ENCODE data around the gene AMOT. TPM values are rescaled to one million over a fixed set of nuclear protein-coding genes. Genes with fewer than 3 reads are reported as not detected.

The AMOT gene
- total and polyA plus RNA-seq, 2 donors, result 3.8 to 8.3 TPM

GRCh38 chrX:112816908-112817307 lies 23.7 kb downstream of the AMOT start:
- Histone ChIP-seq H3K4me1 (ENCODE audit: control insufficient read depth in 2 of 2, insufficient read depth in 2 of 2, low read length in 2 of 2) (peaks cover 0 to 3% of the 10 kb centered on the region in 2 donors), H3K36me3 (ENCODE audit: control insufficient read depth in 2 of 2, insufficient read depth in 2 of 2, low read length in 1 of 2) (no peaks in the 10 kb centered on the region), H3K4me3 (ENCODE audit: low read length in 2 of 2) (no peak overlapping the region), H3K27me3 (ENCODE audit: control insufficient read depth in 2 of 2, insufficient read depth in 1 of 2, low read length in 1 of 2) (no peaks in the 10 kb centered on the region), H3K27ac (ENCODE audit: low read depth in 1 of 2, low read length in 1 of 2) (no peak overlapping the region), H3K9me3 (ENCODE audit: control insufficient read depth in 2 of 2, insufficient read depth in 1 of 2, low read length in 1 of 2) (no peaks in the 10 kb centered on the region)
- DNase-seq (ENCODE audit: low read depth in 6 of 9, low spot score in 9 of 9), result no peak
- 95% methylated on average over 2 of the region's 2 CpGs for WGBS

DNA sequence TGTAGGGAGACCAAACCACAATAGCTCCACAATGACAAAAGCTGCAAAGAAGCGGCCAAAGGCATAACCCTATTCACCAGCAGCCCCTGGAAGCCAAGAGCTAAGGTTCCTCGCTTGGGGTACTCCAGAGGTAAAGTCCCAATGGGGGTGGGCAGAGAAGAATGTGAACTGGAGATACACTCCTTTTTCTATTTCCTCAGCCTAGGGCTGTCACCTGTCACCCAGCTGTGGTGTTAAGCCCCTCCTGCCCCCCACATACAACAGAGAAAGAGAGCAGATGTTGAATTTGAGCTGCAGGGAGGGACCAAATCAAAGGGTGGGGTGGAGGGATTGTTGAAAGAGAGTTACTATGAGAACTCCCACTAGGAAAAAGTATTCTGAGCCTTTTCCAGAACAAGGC lies 26.1 kb downstream of the AMOT start:
- no peaks in the 10 kb centered on the region for H3K9me3 ChIP-seq (ENCODE audit: control insufficient read depth in 2 of 2, insufficient read depth in 1 of 2, low read length in 1 of 2)
- no peak overlapping the region for H3K27ac ChIP-seq (ENCODE audit: low read depth in 1 of 2, low read length in 1 of 2)
- H3K4me3 ChIP-seq (ENCODE audit: low read length in 2 of 2), result no peak overlapping the region
- no peaks in the 10 kb centered on the region for H3K27me3 ChIP-seq (ENCODE audit: control insufficient read depth in 2 of 2, insufficient read depth in 1 of 2, low read length in 1 of 2)
- H3K36me3 ChIP-seq (ENCODE audit: control insufficient read depth in 2 of 2, insufficient read depth in 2 of 2, low read length in 1 of 2), result no peaks in the 10 kb centered on the region
- no peak for DNase-seq (ENCODE audit: low read depth in 6 of 9, low spot score in 9 of 9)
- WGBS, result 94% methylated on average over 2 of the region's 2 CpGs
- H3K4me1 ChIP-seq (ENCODE audit: control insufficient read depth in 2 of 2, insufficient read depth in 2 of 2, low read length in 2 of 2), result peaks cover 0 to 3% of the 10 kb centered on the region in 2 donors

DNA sequence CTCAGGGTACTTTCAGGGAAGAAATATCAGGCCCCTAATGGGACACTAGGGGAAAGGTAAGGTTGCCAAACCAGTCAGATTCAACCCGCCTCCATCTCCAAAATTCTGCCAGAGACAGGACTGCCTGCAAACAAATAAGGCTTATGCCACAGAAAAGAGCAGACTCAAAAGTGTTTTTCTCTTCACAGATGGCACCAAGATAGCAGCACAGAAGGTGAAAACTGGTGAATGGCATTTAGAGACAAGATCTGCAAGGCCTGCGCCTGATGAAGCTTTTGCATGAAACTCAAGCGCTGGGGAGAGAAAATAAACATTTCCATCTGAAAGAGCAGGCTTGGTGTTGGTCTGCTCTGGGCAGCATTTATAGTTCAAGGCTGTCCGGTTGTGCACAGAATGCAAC lies 27.9 kb downstream of the AMOT start:
- over 99% methylated on average over 4 of the region's 4 CpGs for WGBS
- Histone ChIP-seq H3K4me1 (ENCODE audit: control insufficient read depth in 2 of 2, insufficient read depth in 2 of 2, low read length in 2 of 2) (no peaks in the 10 kb centered on the region), H3K36me3 (ENCODE audit: control insufficient read depth in 2 of 2, insufficient read depth in 2 of 2, low read length in 1 of 2) (no peaks in the 10 kb centered on the region), H3K9me3 (ENCODE audit: control insufficient read depth in 2 of 2, insufficient read depth in 1 of 2, low read length in 1 of 2) (no peaks in the 10 kb centered on the region), H3K4me3 (ENCODE audit: low read length in 2 of 2) (no peak overlapping the region), H3K27me3 (ENCODE audit: control insufficient read depth in 2 of 2, insufficient read depth in 1 of 2, low read length in 1 of 2) (no peaks in the 10 kb centered on the region), H3K27ac (ENCODE audit: low read depth in 1 of 2, low read length in 1 of 2) (no peak overlapping the region)
- no peak for DNase-seq (ENCODE audit: low read depth in 6 of 9, low spot score in 9 of 9)

DNA sequence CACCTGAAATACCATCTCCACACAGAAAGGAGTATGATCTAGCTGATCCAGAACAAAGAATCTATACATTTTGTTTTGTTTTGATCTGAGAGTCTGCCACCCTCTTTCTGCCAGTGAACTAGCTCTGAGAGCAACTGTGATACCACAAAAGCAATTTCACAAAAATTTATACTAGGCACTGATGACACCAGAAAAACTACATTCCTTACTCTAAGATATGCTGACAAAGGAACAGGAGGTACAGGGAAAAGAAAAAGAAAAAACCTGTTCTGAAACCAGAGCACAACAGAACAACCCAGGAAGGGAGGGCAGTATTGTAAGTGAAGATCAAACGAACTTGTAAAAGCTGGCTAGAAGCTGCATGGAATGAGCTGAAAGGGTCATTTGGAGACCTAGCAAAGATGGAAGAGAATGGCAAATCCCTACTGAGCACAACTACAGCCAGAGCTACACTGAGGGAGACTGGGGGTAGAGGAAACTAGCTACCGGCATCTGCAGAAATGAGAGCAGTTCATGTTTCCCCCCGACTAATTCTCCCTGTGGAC lies 31.9 kb downstream of the AMOT start:
- H3K27ac ChIP-seq (ENCODE audit: low read depth in 1 of 2, low read length in 1 of 2), result no peak overlapping the region
- WGBS, result 93% methylated on average over 3 of the region's 3 CpGs

DNA sequence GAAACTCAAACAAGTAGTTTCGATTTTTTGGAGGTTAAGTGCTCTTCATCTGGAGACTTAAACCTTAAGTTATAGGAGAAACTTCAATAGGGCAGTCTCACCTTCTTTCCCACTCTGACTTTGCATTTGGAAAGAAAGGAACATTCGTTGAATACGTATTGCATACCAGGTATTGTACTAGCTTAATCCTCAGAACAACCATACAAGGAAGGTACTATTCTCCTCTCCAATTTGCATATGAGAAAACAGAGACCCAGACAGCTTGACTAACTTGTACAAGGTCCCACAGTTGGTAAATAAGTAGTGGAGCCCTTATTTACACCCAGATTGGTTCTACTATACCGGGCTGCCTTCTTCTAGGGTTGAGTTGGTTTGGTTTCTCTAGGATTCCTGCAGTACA lies 32.6 kb downstream of the AMOT start:
- H3K9me3 ChIP-seq (ENCODE audit: control insufficient read depth in 2 of 2, insufficient read depth in 1 of 2, low read length in 1 of 2), result no peaks in the 10 kb centered on the region
- 98% methylated on average over 4 of the region's 4 CpGs for WGBS
- no peak overlapping the region for H3K27ac ChIP-seq (ENCODE audit: low read depth in 1 of 2, low read length in 1 of 2)
- no peak overlapping the region for H3K4me3 ChIP-seq (ENCODE audit: low read length in 2 of 2)
- H3K36me3 ChIP-seq (ENCODE audit: control insufficient read depth in 2 of 2, insufficient read depth in 2 of 2, low read length in 1 of 2), result no peaks in the 10 kb centered on the region
- no peaks in the 10 kb centered on the region for H3K4me1 ChIP-seq (ENCODE audit: control insufficient read depth in 2 of 2, insufficient read depth in 2 of 2, low read length in 2 of 2)
- DNase-seq (ENCODE audit: low read depth in 6 of 9, low spot score in 9 of 9), result no peak
- H3K27me3 ChIP-seq (ENCODE audit: control insufficient read depth in 2 of 2, insufficient read depth in 1 of 2, low read length in 1 of 2), result no peaks in the 10 kb centered on the region

More for the DNA sequence above, 31.9 kb downstream of the AMOT start:
- Histone ChIP-seq H3K4me3 (ENCODE audit: low read length in 2 of 2) (no peak overlapping the region), H3K9me3 (ENCODE audit: control insufficient read depth in 2 of 2, insufficient read depth in 1 of 2, low read length in 1 of 2) (no peaks in the 10 kb centered on the region), H3K27me3 (ENCODE audit: control insufficient read depth in 2 of 2, insufficient read depth in 1 of 2, low read length in 1 of 2) (no peaks in the 10 kb centered on the region), H3K4me1 (ENCODE audit: control insufficient read depth in 2 of 2, insufficient read depth in 2 of 2, low read length in 2 of 2) (no peaks in the 10 kb centered on the region), H3K36me3 (ENCODE audit: control insufficient read depth in 2 of 2, insufficient read depth in 2 of 2, low read length in 1 of 2) (no peaks in the 10 kb centered on the region)
- DNase-seq (ENCODE audit: low read depth in 6 of 9, low spot score in 9 of 9), result no peak

GRCh38 chrX:112803060-112803459 lies 37.6 kb downstream of the AMOT start:
- Histone ChIP-seq H3K4me3 (ENCODE audit: low read length in 2 of 2) (no peak overlapping the region), H3K27ac (ENCODE audit: low read depth in 1 of 2, low read length in 1 of 2) (no peak overlapping the region)
- WGBS, result 99% methylated on average over 3 of the region's 3 CpGs

DNA sequence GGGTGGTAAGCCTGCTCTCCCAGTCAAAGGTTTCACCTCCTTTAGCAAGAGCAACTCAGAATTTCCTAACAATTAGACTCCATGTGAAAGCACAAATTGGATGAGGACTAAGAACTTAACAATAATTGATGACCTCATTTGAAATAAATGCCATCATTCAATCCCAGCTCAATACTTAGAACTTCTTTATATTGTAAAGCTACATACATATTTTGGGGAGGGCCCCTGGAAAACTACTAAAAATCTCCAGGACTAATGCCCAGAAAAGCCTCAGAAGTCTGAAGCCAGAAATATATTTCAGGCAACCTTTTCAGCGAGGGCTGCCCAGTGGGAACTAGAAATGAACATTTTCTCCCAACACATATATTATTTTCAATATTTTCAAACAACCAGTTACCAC lies 38.1 kb downstream of the AMOT start:
- 97% methylated on average over 1 of the region's 1 CpG for whole genome bisulfite sequencing
- no peak overlapping the region for H3K27ac ChIP-seq (ENCODE audit: low read depth in 1 of 2, low read length in 1 of 2)
- H3K4me3 ChIP-seq (ENCODE audit: low read length in 2 of 2), result no peak overlapping the region
- no peaks in the 10 kb centered on the region for H3K27me3 ChIP-seq (ENCODE audit: control insufficient read depth in 2 of 2, insufficient read depth in 1 of 2, low read length in 1 of 2)
- no peak for DNase-seq (ENCODE audit: low read depth in 6 of 9, low spot score in 9 of 9)
- H3K9me3 ChIP-seq (ENCODE audit: control insufficient read depth in 2 of 2, insufficient read depth in 1 of 2, low read length in 1 of 2), result no peaks in the 10 kb centered on the region
- H3K36me3 ChIP-seq (ENCODE audit: control insufficient read depth in 2 of 2, insufficient read depth in 2 of 2, low read length in 1 of 2), result no peaks in the 10 kb centered on the region
- no peaks in the 10 kb centered on the region for H3K4me1 ChIP-seq (ENCODE audit: control insufficient read depth in 2 of 2, insufficient read depth in 2 of 2, low read length in 2 of 2)

More at GRCh38 chrX:112803060-112803459, 37.6 kb downstream of the AMOT start:
- Histone ChIP-seq H3K27me3 (ENCODE audit: control insufficient read depth in 2 of 2, insufficient read depth in 1 of 2, low read length in 1 of 2) (no peaks in the 10 kb centered on the region), H3K9me3 (ENCODE audit: control insufficient read depth in 2 of 2, insufficient read depth in 1 of 2, low read length in 1 of 2) (no peaks in the 10 kb centered on the region), H3K36me3 (ENCODE audit: control insufficient read depth in 2 of 2, insufficient read depth in 2 of 2, low read length in 1 of 2) (no peaks in the 10 kb centered on the region), H3K4me1 (ENCODE audit: control insufficient read depth in 2 of 2, insufficient read depth in 2 of 2, low read length in 2 of 2) (no peaks in the 10 kb centered on the region)
- no peak for DNase-seq (ENCODE audit: low read depth in 6 of 9, low spot score in 9 of 9)

DNA sequence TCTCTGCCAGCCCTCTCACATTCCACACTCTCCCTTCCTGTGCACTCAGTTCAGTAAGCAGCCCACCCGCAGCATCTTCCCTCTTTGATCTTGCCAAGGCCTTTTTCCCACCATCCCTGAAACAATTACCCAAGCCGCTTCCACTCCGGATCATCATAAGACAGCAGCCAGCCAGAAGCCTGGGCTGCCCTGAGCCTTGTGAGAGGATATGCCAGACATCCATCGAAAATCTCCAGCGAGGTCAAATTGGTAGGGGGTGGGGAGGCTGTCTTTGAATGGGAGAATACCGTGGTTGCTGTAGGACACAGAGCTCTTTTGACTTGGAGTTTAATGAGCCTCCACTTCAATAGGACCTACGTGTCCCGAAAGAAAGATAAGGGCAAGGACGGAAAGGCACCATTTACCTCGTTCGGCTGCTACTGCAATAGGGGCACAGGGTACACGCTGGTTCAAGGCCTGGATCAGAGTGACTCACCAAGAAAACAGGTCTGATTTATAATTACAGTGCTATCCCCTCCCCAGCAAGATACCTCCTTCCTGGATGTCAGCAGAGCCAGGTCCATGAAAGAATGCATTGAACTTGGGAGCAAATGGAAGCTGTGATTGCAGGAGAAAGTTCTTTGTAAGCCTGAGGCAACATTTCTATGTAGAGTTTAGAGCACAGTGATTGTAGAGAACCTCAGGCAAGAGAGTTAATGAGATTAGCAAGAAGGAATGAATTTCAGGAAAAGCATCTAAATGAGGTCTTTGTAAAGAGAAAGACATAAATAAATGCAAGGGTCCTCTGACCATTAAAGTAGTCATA lies 39.5 kb downstream of the AMOT start:
- Histone ChIP-seq H3K36me3 (ENCODE audit: control insufficient read depth in 2 of 2, insufficient read depth in 2 of 2, low read length in 1 of 2) (no peaks in the 10 kb centered on the region), H3K4me1 (ENCODE audit: control insufficient read depth in 2 of 2, insufficient read depth in 2 of 2, low read length in 2 of 2) (no peaks in the 10 kb centered on the region), H3K4me3 (ENCODE audit: low read length in 2 of 2) (no peak overlapping the region), H3K27me3 (ENCODE audit: control insufficient read depth in 2 of 2, insufficient read depth in 1 of 2, low read length in 1 of 2) (no peaks in the 10 kb centered on the region), H3K9me3 (ENCODE audit: control insufficient read depth in 2 of 2, insufficient read depth in 1 of 2, low read length in 1 of 2) (no peaks in the 10 kb centered on the region), H3K27ac (ENCODE audit: low read depth in 1 of 2, low read length in 1 of 2) (no peak overlapping the region)
- WGBS, result 96% methylated on average over 12 of the region's 12 CpGs
- DNase-seq (ENCODE audit: low read depth in 6 of 9, low spot score in 9 of 9), result no peak

- WGBS, result 93% methylated on average over 1 of the region's 1 CpG
- Histone ChIP-seq H3K4me1 (ENCODE audit: control insufficient read depth in 2 of 2, insufficient read depth in 2 of 2, low read length in 2 of 2) (no peaks in the 10 kb centered on the region), H3K9me3 (ENCODE audit: control insufficient read depth in 2 of 2, insufficient read depth in 1 of 2, low read length in 1 of 2) (no peaks in the 10 kb centered on the region), H3K36me3 (ENCODE audit: control insufficient read depth in 2 of 2, insufficient read depth in 2 of 2, low read length in 1 of 2) (no peaks in the 10 kb centered on the region), H3K27ac (ENCODE audit: low read depth in 1 of 2, low read length in 1 of 2) (no peak overlapping the region), H3K4me3 (ENCODE audit: low read length in 2 of 2) (no peak overlapping the region), H3K27me3 (ENCODE audit: control insufficient read depth in 2 of 2, insufficient read depth in 1 of 2, low read length in 1 of 2) (no peaks in the 10 kb centered on the region)
- no peak for DNase-seq (ENCODE audit: low read depth in 6 of 9, low spot score in 9 of 9)
Observed at GRCh38 chrX:112799425-112799824, 41.2 kb downstream of the AMOT start.
